Fibroblast of gingiva (primary cell): ENCODE data around the gene DLX4.

ENCODE experiments used
- DNase-seq: peaks from one replicate; pipeline ENCODE4 v3.0.0-alpha.2; 2011; ENCODE audit warnings: low read depth

DLX4 gene

DNA sequence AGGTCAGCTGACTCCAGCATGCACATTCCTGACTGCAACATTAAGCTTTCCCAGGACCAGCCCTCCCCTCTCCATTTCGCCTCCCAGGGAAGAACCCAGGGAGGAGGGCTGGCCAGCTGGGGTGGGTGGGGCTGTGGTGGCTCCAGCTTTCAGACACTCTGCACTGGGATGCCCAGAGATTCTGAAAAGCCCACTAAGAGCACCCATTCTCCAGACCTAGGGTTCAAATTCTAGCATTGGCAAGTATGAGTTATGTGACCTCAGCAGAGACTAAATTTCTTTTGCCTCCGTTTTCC lies 18.2 kb downstream of the DLX4 start:
- DNase-seq, result no peak

- peak; percentile 47 for DNase-seq
Measured at GRCh38 chr17:49987681-49988441, 18.9 kb downstream of the DLX4 start.

- DNase-seq, result no peak
Measured at GRCh38 chr17:49989518-49989880, 20.5 kb downstream of the DLX4 start.

GRCh38 chr17:49990331-49990730 lies 21.3 kb downstream of the DLX4 start:
- DNase-seq, result no peak

GRCh38 chr17:49990921-49991320 lies 21.9 kb downstream of the DLX4 start:
- no peak for DNase-seq

- DNase-seq, result no peak
Measured at GRCh38 chr17:49991409-49991808, 22.4 kb downstream of the DLX4 start.

GRCh38 chr17:49992191-49992932 lies 23.4 kb downstream of the DLX4 start:
- DNase-seq, result no peak

DNA sequence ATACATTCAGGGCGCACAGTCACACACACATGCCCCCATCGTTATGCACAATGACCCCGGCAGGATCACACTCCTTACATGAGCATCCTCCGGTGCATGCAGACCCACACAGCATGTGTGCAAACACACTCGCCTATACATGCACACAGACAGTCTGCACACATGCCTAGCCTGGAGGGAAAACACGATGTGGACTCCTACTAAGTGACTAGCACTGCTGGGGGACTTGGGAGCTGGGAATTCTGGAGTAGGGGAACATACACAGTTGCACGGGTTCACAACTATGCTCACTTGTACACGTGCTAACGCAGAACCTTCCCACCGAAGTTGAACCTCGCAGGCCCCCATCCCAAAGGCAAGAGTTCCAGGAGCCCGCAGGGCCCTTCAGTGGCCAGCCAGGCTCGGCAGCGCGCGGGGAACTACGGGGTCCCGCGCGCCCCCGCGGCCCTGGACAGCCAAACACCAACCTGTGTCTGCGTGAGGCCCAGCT lies 24.0 kb downstream of the DLX4 start:
- DNase-seq, result no peak

DNA sequence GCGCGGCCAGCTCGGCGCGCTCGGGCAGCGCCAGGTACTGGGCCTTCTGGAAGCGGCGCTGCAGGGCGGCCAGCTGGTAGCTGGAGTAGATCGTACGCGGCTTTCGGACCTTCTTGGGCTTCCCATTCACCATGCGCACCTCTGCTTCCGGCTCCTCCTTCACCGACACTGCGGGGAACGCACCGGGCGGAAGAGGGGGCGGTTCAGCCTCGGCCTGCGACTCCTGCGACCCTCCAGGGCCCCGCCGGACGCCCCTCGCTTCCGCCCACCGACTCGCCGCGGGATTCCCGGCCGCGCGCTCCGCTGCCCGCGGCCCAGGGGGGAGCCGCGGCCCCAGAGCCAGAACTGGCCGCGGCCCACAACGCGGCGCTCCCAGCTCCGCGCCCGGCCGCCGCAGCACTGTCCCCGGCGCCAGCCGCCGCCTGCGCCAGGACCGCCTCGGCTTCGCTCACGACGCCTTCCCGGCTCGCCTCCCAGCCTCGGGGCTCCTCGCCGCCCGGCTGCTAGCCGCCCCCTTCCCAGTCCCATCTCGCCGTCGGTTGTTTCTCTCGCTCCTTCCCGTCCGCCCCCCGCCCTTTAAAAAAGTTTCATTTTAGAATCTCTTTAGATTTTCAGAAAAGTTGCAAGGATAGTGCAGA lies 24.6 kb downstream of the DLX4 start:
- no peak for DNase-seq

- DNase-seq, result no peak
Measured at GRCh38 chr17:49994085-49995054, 25.4 kb downstream of the DLX4 start.

DNA sequence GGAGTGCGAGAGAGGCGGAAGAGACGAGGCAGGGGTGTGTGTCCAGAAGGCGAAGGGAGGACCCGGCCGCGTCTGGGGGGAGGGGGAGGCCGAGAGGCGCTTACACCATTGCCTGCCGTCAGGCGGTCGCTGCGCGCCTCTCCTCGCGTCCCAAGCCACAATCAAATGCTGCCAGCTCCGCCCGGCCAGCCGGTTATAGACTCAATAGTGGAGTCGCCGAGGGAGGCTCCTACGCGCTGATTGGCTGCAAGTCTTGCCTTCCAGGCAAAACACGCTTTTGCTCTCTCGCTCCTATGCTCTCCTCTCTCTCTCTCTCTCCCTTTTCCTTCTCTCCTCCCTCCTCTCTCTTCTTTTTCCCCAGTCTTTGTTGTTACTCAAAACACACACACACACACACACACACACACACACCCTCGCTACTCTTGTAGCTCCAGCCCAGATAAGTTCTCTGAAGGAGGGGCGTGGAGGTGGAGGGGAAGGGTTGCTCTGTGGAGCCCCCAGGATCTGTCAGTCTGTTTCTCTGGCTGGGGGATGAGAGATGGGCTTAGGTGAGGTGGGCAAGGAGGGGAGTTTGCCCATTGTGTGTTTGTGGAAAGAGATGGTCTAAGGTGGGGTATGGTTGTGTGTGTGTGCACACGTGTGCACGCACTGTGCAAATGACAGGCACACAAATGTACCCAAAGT lies 26.2 kb downstream of the DLX4 start, which contains the start of gene DLX3:
DLX3 (minus strand) TSS at position 170 of the 684 bp plus-strand sequence. CDS start 226 bp downstream, outside the sequence.
- peak; percentile 72 for DNase-seq

DNA sequence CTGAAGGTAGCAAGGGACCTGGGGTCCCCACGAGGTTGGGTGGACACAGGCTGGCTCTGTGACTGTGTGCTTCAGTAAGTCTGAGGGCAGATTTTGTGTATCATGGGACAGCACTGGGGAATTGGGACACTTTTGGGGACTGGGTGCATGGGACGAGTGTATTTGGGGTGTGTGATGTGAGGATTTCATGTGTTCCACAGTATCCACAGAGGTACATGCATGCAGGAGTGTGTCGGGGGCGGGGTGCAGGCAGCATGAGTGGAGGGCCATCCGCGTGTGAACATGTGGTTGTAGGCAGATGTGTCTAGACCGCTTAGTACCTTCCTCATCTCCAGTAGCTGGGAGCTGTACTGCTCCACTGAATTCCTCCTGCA lies 27.1 kb downstream of the DLX4 start:
- no peak for DNase-seq

GRCh38 chr17:49996495-49997300 lies 27.7 kb downstream of the DLX4 start:
- DNase-seq, result no peak

DNA sequence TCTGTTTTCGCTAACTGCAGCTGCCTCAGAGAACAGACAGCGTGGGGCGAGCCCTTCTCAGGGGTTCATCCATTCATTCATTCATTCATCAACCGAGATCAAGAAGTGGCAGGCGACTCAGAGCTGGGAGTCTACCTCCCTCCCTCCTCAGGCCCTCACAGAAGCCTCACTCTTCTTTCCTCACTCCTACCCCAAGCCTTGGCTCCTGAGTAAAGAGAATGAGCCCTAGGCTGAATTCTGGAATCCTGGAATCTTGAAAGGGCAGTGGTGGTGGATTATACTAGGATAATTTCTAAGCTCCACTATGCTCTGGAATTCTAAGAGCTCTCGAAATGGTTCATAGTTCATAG lies 28.3 kb downstream of the DLX4 start:
- no peak for DNase-seq

- peak; percentile 69 for DNase-seq
Measured at GRCh38 chr17:49997773-49998703, 29.0 kb downstream of the DLX4 start.

GRCh38 chr17:49998836-49999511 lies 30.0 kb downstream of the DLX4 start:
- DNase-seq, result no peak

DNA sequence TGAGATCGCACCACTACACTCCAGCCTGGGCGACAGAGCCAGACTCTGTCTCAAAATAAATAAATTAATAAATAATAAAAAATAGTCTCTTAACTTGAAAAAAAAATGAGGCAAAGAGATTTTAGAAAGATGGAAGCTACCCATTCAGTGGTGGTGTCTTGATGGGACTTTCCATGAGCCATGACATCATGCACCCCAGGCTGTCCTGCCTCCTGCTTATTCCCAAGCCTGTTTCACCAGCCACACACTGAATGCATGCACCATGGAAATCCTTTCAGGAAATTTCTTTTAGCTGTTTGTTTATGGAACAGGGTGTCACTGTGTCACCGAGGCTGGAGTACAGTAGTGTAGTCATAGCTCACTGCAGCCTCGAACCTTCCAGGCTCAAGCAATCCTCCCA lies 34.9 kb downstream of the DLX4 start:
- DNase-seq, result no peak

DNA sequence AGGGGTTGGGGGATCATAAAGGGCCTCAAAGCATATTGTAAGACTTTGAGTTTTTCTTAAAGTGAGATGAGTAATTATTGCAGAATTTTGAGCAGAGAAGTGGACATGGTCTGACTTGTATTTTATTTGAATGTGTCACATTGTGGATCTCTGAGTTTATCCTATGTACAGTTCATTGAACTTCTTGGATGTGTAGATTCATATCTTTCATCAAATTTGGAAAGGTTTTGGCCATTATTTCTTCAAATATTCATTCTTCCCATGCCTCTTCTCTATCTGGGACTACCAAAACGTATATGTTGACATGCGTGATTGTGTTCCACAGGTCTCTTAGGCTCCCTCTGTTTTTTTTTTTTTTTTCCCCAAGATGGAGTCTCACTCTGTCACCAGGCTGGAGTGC lies 40.3 kb downstream of the DLX4 start:
- DNase-seq, result no peak

- no peak for DNase-seq
Measured at GRCh38 chr17:50013079-50013478, 44.1 kb downstream of the DLX4 start.
